HepG2 (cell line): ENCODE results near the gene MTHFD1L.

Source experiments
- CTCF ChIP-seq: sonication (generic); formaldehyde crosslinking; IDR thresholded peaks from 2 replicates; pipeline ENCODE4 v1.5.0; 2020; ENCODE audit warnings: mild to moderate bottlenecking, missing genetic modification reagents, moderate library complexity
- EZH2 ChIP-seq: conservative IDR thresholded peaks from 2 replicates; pipeline ENCODE4 v1.6.1; 2012; ENCODE audit warnings: mild to moderate bottlenecking, low read depth, low read length, moderate library complexity
- NBN ChIP-seq: fragments of 450-650 bp; conservative IDR thresholded peaks from 2 replicates; pipeline ENCODE4 v1.6.1; 2017
- RELA ChIP-seq: sonication (generic); formaldehyde crosslinking; IDR thresholded peaks from 2 replicates; pipeline ENCODE4 v1.4.0; 2020; ENCODE audit warnings: missing genetic modification reagents
- ZBED4 ChIP-seq: sonication (generic); formaldehyde crosslinking; IDR thresholded peaks from 2 replicates; pipeline ENCODE4 v1.4.0; 2020; ENCODE audit warnings: missing genetic modification reagents, borderline replicate concordance
- ZBTB7A ChIP-seq: sonication (generic); formaldehyde crosslinking; IDR thresholded peaks from 2 replicates; pipeline ENCODE4 v1.8.0; 2022; ENCODE audit warnings: mild to moderate bottlenecking, missing genetic modification reagents
- ZNF790 ChIP-seq: sonication (generic); formaldehyde crosslinking; IDR thresholded peaks from 2 replicates; pipeline ENCODE4 v1.8.0; 2022; ENCODE audit warnings: missing genetic modification reagents, mild to moderate bottlenecking, borderline replicate concordance

- TF ChIP-seq EZH2: no peak
- no peak for TF ChIP-seq ZBED4
- TF ChIP-seq ZBTB7A (CRISPR knock-in tag): no peak
- no peak for TF ChIP-seq RELA (CRISPR knock-in tag)
- TF ChIP-seq CTCF: no peak
- no peak for TF ChIP-seq NBN
- no peak for TF ChIP-seq ZNF790
These were observed 23.8 kb upstream of the MTHFD1L start for GRCh38 chr6:150841697-150842096.
